GM10266 (cell line): ENCODE data around the gene PIGO.

Experiments
- DNase-seq: peaks from one replicate; pipeline ENCODE4 v3.0.0; 2012; ENCODE audit errors: extremely low spot score
- TF ChIP-seq, protein P1 (sequence below): IDR thresholded peaks from 2 replicates; pipeline ENCODE4 v1.5.1; 2012; ENCODE audit warnings: mild to moderate bottlenecking, low read depth; ENCODE audit not compliant: control insufficient read depth, insufficient read depth; ENCODE audit errors: missing control alignments

PIGO gene

DNA sequence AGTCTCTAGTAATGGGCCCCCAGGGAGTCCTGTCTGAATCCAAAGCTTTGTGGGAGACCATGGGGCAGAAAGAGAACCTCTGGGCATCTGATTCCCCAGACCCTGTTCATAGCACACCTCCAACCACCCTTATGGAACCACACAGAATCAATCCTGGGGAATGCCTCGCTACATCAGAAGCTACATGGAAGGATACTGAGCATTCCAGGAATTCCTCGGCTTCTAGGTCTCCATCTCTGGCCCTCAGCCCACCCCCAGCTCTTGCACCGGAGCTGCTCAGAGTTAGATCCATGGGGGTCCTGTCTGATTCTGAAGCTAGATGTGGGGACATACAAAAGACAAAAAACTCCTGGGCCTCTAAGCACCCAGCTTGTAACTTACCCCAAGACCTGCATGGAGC, 52.3 kb downstream of the PIGO start:
- TF ChIP-seq, protein P1, sequence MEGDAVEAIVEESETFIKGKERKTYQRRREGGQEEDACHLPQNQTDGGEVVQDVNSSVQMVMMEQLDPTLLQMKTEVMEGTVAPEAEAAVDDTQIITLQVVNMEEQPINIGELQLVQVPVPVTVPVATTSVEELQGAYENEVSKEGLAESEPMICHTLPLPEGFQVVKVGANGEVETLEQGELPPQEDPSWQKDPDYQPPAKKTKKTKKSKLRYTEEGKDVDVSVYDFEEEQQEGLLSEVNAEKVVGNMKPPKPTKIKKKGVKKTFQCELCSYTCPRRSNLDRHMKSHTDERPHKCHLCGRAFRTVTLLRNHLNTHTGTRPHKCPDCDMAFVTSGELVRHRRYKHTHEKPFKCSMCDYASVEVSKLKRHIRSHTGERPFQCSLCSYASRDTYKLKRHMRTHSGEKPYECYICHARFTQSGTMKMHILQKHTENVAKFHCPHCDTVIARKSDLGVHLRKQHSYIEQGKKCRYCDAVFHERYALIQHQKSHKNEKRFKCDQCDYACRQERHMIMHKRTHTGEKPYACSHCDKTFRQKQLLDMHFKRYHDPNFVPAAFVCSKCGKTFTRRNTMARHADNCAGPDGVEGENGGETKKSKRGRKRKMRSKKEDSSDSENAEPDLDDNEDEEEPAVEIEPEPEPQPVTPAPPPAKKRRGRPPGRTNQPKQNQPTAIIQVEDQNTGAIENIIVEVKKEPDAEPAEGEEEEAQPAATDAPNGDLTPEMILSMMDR = no peak
- DNase-seq = no peak

DNA sequence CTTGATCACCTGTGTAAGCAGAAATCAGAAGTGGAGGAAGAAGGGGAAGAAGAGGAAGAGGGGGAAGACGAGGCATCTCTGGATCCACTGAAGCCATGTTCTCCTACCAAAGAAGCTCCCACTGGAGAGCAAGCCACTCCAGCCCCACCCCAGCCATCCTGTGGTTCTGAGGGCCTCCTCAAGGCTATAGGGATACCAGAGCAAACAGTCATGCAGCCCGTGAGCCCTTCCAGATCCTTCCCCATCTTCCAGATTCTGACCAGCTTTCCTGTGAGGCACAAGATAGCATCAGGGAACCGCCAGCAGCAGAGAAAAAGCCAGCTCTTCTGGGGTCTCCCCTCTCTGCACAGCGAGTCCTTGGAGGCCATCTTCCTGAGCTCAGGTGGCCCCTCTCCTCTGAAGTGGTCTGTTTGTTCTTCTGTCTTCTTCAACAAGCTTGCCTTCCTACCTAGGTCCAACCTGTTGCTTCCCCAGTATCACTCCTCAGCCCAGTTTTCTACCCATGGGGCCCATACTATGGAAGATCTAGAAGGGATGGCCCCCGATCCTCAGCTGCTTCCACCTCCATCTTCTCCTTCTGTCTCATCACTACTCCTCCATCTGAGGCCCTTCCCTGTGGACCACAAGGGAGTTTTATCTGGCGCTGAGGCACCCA, 53.4 kb downstream of the PIGO start:
- TF ChIP-seq, protein P1 = no peak
- no peak for DNase-seq

DNA sequence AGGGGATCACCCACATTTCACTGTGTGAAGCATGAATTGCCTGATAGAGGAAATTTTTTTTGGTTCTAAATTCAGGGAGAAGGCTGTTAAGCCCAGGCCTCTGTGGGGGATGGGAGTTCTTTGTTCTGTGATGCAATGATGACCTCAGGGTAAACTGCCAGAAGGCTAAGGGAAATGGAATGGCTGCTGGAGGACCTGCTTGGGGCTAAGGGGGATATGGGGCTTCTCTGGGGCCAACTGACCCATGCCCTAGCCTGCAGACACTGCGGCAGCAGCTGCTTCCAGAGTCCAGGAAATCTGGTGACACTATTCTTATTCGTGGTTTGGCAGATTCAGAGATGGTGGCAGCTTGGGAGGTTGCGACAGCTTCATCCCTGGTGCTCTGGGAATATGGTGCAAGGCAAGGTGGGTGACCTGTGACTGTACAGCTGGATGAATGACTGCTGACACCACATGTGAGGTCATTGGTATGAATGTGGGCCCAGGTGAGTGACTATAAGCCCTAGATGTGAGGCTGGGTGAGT, 54.2 kb downstream of the PIGO start:
- TF ChIP-seq, protein P1 = no peak
- no peak for DNase-seq
